Mononuclear cell (primary cell): Measurements from ENCODE around the gene SERPINH1. TPM values are rescaled to one million over a fixed set of nuclear protein-coding genes. Genes with fewer than 3 reads are reported as not detected.

Experiments
- H3K27me3 ChIP-seq: 2 replicates; pipeline ENCODE4 v1.6.0; 2011; ENCODE audit warnings: low read length, control low read depth; ENCODE audit not compliant: insufficient read depth
- H3K4me1 ChIP-seq: 2 replicates; pipeline ENCODE4 v1.5.1; 2011; ENCODE audit warnings: mild to moderate bottlenecking, low read length, control low read depth; ENCODE audit not compliant: insufficient read depth
- H3K4me3 ChIP-seq: 2 replicates; pipeline ENCODE4 v1.5.1; 2011; ENCODE audit warnings: mild to moderate bottlenecking, low read length, moderate library complexity
- H3K9me3 ChIP-seq: 2 replicates; pipeline ENCODE4 v1.5.1; 2011; ENCODE audit warnings: low read depth, mild to moderate bottlenecking, control low read depth, low read length
- total RNA-seq: library from RNA; depleted of rRNA; stranded (reverse); fragments of >200 nt; gene quantifications from one replicate; pipeline ENCODE4 v1.2.3, GENCODE V29; 2012

SERPINH1 gene
- total RNA-seq, 1 donor: 2.3 TPM

- Histone ChIP-seq H3K9me3 (no peaks in the 10 kb centered on the region), H3K4me3 (no peak overlapping the region), H3K27me3 (no peaks in the 10 kb centered on the region), H3K4me1 (peaks cover 17% of the 10 kb centered on the region)
Measured at GRCh38 chr11:75558939-75559843, 2.9 kb upstream of the SERPINH1 start.

DNA sequence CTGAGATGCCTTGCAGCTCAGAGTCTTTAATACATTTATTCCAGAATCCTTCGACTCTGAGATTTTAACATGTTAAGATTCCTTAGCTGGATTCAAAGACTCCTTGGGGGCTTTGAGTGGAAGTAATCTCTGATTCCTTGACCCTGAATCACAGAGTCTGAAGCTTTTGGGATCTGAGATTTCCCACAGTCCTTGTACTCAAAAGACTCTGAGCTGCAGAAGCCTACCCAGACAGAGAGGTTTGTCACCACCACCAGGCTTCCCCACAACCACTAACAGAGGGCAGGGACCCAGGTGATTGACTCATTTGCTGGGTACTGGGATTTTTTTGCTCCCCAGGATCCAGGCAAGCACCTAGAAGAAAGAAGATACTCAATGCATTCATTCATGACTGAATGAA is 1.4 kb upstream of the SERPINH1 start:
- H3K4me1 ChIP-seq: peaks cover 17% of the 10 kb centered on the region
- no peak overlapping the region for H3K4me3 ChIP-seq
- no peaks in the 10 kb centered on the region for H3K27me3 ChIP-seq
- H3K9me3 ChIP-seq: no peaks in the 10 kb centered on the region

- Histone ChIP-seq H3K27me3 (no peaks in the 10 kb centered on the region), H3K4me3 (peak overlapping the region; percentile 68), H3K4me1 (peaks cover 17% of the 10 kb centered on the region), H3K9me3 (no peaks in the 10 kb centered on the region)
Measured at GRCh38 chr11:75561426-75562047, 516 bp upstream of the SERPINH1 start.

- Histone ChIP-seq H3K27me3 (no peaks in the 10 kb centered on the region), H3K9me3 (no peaks in the 10 kb centered on the region), H3K4me3 (peak overlapping the region; percentile 68), H3K4me1 (peaks cover 17% of the 10 kb centered on the region)
Measured at GRCh38 chr11:75562836-75563484, 907 bp downstream of the SERPINH1 start.

DNA sequence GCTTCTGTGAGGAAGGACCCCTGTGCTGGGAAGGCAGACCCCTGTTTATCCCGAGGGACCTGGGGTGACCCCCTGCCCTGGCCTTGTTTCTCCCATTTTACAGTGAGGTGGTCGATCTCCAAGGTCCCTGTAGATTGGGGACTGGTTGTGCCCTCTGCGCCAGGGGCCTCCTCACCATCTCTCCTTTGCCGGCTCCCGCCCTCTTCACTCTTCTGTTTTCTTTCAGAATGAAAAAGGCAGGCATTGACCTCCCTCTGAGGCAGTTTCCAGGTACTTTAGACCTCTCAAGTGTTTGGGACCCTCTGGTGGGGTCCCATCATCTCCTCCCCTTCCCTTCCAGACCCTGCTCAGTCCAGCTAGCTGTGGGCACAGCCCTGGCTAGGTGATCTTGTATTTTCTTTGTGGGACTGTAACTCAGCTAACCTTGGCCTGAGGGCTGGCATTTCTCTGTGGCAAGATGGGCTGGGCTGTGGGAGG is 1.5 kb downstream of the SERPINH1 start:
- H3K4me3 ChIP-seq: no peak overlapping the region
- no peaks in the 10 kb centered on the region for H3K27me3 ChIP-seq
- peaks cover 17% of the 10 kb centered on the region for H3K4me1 ChIP-seq
- no peaks in the 10 kb centered on the region for H3K9me3 ChIP-seq

- Histone ChIP-seq H3K9me3 (no peaks in the 10 kb centered on the region), H3K27me3 (no peaks in the 10 kb centered on the region), H3K4me1 (peaks cover 17% of the 10 kb centered on the region), H3K4me3 (no peak overlapping the region)
Measured at GRCh38 chr11:75563978-75564552, 2.0 kb downstream of the SERPINH1 start.

DNA sequence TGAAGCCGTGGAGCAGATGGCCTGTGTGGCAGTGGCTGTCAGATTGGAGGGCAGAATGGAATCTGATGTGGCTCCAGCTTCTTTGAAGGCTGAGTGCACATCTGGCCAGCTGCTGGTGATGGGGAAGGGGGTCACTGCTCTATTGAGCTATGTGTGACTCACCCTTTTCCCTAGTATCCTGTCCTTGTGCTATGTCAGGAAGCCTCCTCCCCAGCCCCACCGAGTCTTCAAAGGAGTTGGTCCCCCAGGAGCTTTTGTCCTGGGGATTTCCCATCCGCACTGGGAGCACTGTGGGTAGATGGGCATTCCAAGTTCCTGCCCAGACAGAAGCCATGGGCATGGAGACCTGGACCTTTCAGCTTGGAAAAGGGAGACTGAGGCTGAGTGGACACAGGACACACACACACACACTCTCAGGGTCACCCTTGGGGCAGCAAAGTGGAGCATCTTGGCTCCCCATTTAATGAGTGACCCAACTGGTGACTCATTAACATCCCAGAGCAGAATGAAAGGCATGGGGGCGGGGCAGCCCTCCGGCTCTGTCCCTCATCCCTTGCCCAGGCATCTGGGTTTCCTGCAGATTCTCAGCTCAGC is 3.3 kb downstream of the SERPINH1 start:
- Histone ChIP-seq H3K4me1 (peaks cover 17% of the 10 kb centered on the region), H3K9me3 (no peaks in the 10 kb centered on the region), H3K27me3 (no peaks in the 10 kb centered on the region), H3K4me3 (no peak overlapping the region)

- Histone ChIP-seq H3K4me1 (peaks cover 17% of the 10 kb centered on the region), H3K9me3 (no peaks in the 10 kb centered on the region), H3K27me3 (no peaks in the 10 kb centered on the region), H3K4me3 (no peak overlapping the region)
Measured at GRCh38 chr11:75565916-75566762, 4.1 kb downstream of the SERPINH1 start.

GRCh38 chr11:75566763-75567279 is 4.8 kb downstream of the SERPINH1 start:
- Histone ChIP-seq H3K4me1 (peaks cover 10% of the 10 kb centered on the region), H3K9me3 (no peaks in the 10 kb centered on the region), H3K27me3 (no peaks in the 10 kb centered on the region), H3K4me3 (no peak overlapping the region)

GRCh38 chr11:75567971-75568370 is 5.9 kb downstream of the SERPINH1 start:
- Histone ChIP-seq H3K4me3 (no peak overlapping the region), H3K27me3 (no peaks in the 10 kb centered on the region), H3K4me1 (peaks cover 4% of the 10 kb centered on the region), H3K9me3 (no peaks in the 10 kb centered on the region)

DNA sequence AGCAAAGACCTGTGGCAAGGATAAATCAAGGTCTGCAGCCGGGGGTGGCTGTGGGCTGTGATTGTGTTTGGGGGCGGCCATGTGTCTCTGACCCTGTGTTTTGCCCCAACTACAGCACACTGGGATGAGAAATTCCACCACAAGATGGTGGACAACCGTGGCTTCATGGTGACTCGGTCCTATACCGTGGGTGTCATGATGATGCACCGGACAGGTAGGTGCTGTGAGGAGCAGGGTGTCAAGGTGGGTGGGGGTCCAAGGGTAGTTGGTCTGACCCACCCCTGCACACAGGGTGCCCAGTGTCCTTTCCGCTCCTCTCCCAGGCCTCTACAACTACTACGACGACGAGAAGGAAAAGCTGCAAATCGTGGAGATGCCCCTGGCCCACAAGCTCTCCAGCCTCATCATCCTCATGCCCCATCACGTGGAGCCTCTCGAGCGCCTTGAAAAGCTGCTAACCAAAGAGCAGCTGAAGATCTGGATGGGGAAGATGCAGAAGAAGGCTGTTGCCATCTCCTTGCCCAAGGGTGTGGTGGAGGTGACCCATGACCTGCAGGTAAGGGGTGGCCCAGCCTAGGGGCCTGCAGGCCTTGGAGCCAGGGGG is 6.7 kb downstream of the SERPINH1 start:
- H3K9me3 ChIP-seq: no peaks in the 10 kb centered on the region
- H3K27me3 ChIP-seq: no peaks in the 10 kb centered on the region
- no peak overlapping the region for H3K4me3 ChIP-seq
- no peaks in the 10 kb centered on the region for H3K4me1 ChIP-seq

DNA sequence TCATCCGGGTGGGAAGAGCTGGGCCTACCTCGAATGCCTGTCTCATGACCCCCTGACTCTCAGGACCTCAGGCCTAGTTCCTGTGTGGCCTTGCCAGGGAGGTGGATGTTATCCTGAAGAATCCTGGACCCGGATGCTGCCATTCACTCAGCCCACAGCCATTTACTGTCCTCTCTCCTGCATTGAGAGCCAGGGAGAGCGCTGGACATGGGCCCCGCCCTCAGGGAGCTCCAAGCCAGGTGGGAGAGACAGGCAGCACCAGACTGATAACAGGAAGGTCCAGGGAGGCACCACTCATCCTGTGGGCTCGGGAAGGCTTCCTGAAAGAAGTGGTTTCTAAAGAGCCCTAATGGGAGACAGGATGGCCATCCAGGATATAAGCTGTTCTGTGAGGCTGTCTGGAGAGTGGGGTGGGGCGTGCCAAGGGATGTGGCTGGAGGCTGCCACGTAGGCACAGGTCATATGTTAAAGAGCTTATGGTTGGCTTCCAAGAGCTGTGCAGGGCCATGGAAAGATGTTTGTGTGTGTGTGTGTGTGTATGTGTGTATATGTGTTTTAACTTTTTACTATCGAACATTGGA is 8.6 kb downstream of the SERPINH1 start:
- no peaks in the 10 kb centered on the region for H3K9me3 ChIP-seq
- H3K4me3 ChIP-seq: no peak overlapping the region
- H3K27me3 ChIP-seq: no peaks in the 10 kb centered on the region
- H3K4me1 ChIP-seq: no peaks in the 10 kb centered on the region

- H3K9me3 ChIP-seq: no peaks in the 10 kb centered on the region
- peaks cover 6% of the 10 kb centered on the region for H3K4me1 ChIP-seq
- no peaks in the 10 kb centered on the region for H3K27me3 ChIP-seq
- H3K4me3 ChIP-seq: no peak overlapping the region
Measured at GRCh38 chr11:75571625-75572024, 9.6 kb downstream of the SERPINH1 start.
